T47D (cell line): Measurements from ENCODE around the gene IPO8.

Experiments
- DNase-seq, 2 experiments: peaks; one replicate each; pipeline versions ENCODE4 v3.0.0 to v3.0.0-alpha.2; 2011 to 2012; ENCODE audit warnings: low read depth in 1 of 2, low spot score in 1 of 2
- JUND ChIP-seq: IDR thresholded peaks from 2 replicates; pipeline ENCODE4 v1.6.1; 2012; ENCODE audit warnings: low read depth
- in situ Hi-C: cut with HindIII; loops from 2 replicates; pipeline ENCODE4 v1.10.0; 2016; ENCODE audit warnings: low sequenced_read_pairs, low pct_unique_long_range_greater_than_20kb

Gene IPO8

GRCh38 chr12:30582943-30583342, 112.7 kb downstream of the IPO8 start:
- no peak for TF ChIP-seq JUND
- DNase-seq: no peak
- in situ Hi-C loops: no loop called here

DNA sequence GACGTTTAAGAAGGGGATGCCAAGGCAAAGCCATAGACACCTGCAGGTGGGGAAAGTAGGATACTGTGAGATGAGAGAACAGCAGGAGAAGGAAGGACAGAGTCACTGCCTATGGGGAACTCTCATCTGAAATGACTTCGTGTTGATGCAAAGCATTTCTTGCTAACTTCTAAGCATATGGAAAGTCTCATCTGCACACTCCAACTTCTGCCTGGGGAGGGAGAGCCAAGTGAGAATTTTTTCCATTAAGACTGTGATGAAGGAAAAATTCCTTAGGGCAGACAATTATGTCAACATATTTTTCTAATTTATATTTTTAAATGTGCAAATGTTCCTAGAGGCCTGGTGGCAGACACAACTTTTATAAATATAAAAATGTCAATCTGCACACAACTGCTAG, 115.3 kb downstream of the IPO8 start:
- no peak for DNase-seq
- in situ Hi-C loops: no loop called here
- TF ChIP-seq JUND: no peak
